ENCODE data around the gene COL6A2.
"Not testable (repeated sequence)": the region's sequence is repeated elsewhere in the genome, so short reads cannot be mapped to it uniquely, and the experiment has no call there.

COL6A2 gene

DNA sequence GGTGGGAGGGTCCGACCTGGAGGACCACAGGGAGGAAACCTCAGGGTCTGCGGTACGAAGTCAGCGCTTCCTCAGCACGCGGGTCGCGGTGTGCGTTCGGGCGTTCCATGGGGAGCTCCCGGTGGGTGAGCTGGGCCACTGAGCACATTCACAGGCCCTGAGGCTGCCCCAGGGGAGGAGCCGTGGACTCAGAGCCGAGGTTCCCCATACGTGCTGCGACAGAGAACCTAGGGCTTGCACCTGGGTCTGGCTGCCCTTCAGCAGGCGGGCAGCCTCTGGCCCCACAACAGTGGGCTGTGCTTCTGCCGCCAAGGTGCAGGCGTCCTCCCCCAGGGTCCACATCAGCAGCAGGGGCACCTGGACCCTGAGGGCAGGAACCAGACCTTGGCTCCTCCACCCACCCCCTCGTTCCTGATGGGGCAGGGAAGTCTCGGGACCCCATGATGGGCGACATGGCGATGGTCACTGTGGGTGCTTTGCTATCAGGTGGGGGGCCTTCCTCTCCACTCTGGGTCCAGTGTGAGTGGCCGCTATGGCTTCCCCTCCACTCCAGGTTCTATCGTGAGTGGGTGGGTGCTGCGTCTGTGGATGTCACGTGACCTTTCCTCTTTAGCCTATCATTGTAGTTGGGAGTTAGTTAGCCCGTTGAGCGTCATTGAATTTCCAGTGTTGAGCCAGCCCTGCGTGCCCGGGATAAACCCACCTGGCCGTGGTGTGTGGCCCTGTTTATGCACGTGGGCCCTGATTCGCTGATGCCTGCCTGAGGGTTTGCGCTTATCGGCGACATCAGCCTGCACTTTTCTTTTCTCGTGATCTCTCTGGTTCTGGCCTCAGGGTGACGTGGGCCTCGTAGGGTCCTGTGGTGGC is 29.6 kb downstream of the COL6A2 start:
- no peak for DNase-seq

DNA sequence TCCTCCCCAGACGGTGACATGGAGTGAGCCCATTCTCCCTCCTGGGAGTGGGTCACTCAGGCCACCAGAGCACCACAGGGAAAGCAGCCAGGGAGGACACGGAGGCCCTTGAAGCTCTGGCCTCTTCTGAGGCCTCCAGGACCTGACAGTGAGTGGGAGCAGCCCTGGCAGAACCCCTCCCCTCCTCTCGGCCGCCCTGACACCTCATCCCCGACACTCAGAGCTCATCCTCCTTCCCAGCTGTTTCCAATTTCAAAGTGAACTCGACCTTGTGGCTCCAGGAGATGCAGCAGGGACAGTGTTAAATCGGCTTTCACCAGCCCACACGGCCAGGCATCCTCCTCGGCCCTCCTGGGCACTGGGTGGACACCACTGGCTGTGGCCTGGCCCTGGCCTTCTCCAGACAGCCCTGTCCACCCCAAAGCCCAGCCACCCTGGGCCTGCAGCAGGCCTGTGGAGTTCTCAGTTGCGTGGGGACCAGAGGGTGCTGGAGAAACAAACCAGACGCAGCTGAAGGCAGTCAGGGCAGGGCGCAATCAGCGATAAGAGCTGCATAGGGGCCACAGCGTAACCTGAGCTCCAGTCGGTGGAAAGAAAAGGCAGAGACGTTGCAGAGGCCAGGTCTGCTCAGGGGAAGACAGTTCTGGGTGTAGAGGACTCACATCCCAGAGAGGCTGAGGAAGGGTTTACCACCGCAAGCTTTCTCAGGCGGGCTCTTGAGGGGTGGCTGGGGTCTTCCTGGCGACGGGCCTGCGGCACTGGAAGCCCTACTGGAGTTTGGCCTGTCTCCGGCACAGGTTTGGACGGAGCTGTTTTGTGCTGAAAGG is 30.4 kb downstream of the COL6A2 start:
- no peak for DNase-seq

DNA sequence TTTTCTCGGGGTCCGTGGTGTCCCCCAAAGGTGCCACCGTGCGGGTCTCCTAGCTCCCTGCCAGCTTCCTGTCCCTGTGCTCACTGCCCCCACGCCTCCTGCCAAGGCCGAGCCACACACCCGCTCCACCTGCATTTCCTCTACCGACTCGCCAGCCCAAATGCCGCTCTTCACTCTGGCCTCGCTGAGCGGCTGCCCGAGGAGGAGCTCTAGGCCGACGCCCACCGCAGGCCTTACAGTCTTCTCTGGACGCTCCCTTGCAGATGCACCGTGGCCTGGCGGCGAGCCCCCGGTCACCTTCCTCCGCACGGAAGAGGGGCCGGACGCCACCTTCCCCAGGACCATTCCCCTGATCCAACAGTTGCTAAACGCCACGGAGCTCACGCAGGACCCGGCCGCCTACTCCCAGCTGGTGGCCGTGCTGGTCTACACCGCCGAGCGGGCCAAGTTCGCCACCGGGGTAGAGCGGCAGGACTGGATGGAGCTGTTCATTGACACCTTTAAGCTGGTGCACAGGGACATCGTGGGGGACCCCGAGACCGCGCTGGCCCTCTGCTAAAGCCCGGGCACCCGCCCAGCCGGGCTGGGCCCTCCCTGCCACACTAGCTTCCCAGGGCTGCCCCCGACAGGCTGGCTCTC is 31.1 kb downstream of the COL6A2 start:
- no peak for DNase-seq

- no peak for DNase-seq
Measured at GRCh38 chr21:46129846-46130651, 32.1 kb downstream of the COL6A2 start.

GRCh38 chr21:46130831-46131587 is 33.1 kb downstream of the COL6A2 start:
- no peak for DNase-seq

DNA sequence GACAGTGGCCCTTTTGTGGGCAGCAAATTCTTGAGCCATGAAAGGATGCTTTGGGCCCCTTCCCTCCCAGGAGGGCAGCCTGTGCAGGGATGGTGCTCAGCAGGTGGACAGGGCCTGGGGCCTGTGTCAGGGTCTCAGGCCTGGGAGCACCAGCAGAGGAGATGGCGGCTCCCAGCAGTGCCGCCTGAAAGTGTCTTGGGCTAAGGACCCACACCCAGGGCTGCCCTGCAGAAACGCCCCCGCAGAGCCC is 33.6 kb downstream of the COL6A2 start:
- no peak for DNase-seq

- no peak for DNase-seq
Measured at GRCh38 chr21:46131838-46132651, 34.1 kb downstream of the COL6A2 start.

GRCh38 chr21:46135782-46136395 is 38.0 kb downstream of the COL6A2 start:
- DNase-seq, result no peak

- DNase-seq, result no peak
Measured at GRCh38 chr21:46136739-46137349, 38.9 kb downstream of the COL6A2 start.

- no peak for DNase-seq
Measured at GRCh38 chr21:46137908-46138307, 40.0 kb downstream of the COL6A2 start.

GRCh38 chr21:46138383-46138970 is 40.6 kb downstream of the COL6A2 start:
- no peak for DNase-seq

- DNase-seq, result no peak
Measured at GRCh38 chr21:46139686-46140085, 41.8 kb downstream of the COL6A2 start.

DNA sequence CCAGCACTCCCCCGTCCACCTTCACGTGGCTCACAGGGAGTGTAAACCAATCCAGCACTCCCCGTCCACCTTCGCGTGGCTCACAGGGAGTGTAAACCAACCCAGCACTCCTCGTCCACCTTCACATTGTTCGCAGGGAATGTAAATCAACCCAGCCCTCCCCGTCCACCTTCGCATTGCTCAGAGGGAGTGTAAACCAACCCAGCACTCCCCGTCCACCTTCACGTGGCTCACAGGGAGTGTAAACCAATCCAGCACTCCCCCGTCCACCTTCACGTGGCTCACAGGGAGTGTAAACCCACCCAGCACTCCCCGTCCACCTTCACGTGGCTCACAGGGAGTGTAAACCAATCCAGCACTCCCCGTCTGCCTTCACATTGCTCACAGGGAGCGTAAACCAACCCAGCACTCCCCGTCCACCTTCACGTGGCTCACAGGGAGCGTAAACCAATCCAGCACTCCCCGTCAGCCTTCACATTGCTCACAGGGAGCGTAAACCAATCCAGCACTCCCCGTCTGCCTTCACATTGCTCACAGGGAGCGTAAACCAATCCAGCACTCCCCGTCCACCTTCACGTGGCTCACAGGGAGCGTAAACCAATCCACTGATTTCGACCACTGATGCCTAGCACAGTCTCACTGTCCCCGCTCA is 42.6 kb downstream of the COL6A2 start:
- DNase-seq, result not testable (repeated sequence)

- no peak for DNase-seq
Measured at GRCh38 chr21:46141767-46142581, 44.1 kb downstream of the COL6A2 start.

DNA sequence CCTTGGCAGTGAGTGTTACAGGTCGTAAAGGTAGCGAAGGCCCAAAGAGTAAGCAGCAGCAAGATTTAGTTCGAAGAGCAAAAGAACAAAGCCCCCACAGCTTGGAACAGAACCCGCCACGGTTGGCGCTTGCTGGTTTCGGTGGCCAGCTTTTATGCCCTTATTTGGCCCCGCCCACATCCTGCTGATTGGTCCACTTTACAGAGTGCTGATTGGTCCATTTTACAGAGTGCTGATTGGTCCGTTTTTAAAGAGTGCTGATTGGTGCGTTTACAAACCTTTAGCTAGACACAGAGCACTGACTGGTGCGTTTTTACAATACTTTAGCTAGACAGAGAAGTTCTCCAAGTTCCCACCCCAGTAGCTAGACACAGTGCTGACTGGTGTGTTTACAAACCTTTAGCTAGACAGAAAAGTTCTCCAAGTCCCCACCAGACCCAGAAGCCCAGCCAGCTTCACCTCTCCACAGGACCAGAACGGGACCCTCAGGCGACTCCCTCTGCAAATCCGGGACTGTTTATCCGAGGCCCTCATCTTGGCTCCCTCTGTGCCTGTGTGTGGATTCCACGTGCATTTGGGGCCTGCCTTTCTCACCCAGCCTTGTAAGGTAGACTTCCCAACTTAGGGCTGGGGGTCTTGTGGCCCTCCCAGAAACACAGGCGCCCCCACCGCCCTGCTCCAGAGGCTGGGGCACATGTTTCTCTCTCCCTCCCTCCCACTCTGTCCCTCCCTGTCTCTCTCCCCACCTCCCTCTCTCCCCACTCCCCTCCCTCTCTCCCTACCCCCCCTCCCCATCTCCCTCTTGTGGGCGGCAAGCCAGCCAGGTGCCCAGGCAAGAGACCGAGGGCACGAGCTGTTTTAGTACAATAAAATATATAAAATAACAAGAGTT is 44.9 kb downstream of the COL6A2 start:
- DNase-seq, result no peak

DNA sequence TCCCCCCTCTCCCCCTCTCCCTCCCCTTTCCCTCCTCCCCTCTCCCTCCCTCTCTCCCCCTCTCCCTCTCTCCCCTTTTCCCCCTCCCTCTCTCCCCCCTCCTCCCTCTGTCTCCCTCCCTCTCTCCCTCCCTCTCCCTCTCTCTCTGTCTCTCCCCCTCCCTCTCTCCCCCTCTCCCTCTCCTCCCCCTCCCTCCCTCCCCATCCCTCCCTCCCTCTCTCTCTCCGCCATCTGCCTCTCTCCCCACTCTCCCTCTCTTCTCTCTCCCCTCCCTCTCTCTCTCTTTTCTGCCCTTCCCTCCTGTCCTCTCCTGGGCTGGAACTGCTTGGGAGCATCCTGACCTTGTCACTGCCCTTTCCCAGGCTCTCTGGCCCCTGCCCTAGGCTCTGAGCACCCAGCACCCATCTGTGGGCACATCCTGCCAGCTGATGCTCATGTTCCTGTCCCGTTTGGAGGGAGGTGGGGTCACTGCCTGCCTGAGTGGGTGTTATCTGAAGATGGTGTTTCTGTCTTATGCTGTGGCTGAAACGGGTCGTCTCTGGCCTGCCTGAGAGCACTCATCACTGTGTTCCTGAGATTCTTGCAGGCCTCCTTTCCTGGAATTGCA is 46.7 kb downstream of the COL6A2 start:
- DNase-seq, result no peak

Data from eye (tissue), 1 donor.